Sigmoid colon (tissue), 4 donors: ENCODE results near the gene ASAP2.

Experiments
- EP300 ChIP-seq, 4 donors: sonication (generic); formaldehyde crosslinking; IDR thresholded peaks; one replicate each; pipeline ENCODE4 v1.6.1; 2017; ENCODE audit warnings: antibody characterized with exemption in 4 of 4
- POLR2AphosphoS5 ChIP-seq, 4 donors: sonication (generic); formaldehyde crosslinking; IDR thresholded peaks; one replicate each; pipeline ENCODE4 v1.6.1; 2017; ENCODE audit warnings: antibody characterized with exemption in 4 of 4
- TF ChIP-seq, protein P1 (sequence below), 4 experiments: fragments of 450-650 bp in 3 of 4; fragments of 200-600 bp in 1 of 4; IDR thresholded peaks; one replicate each; pipeline ENCODE4 v1.5.1; 2016 to 2019; ENCODE audit warnings: antibody characterized with exemption in 4 of 4, mild to moderate bottlenecking in 3 of 4, moderate library complexity in 2 of 4

DNA sequence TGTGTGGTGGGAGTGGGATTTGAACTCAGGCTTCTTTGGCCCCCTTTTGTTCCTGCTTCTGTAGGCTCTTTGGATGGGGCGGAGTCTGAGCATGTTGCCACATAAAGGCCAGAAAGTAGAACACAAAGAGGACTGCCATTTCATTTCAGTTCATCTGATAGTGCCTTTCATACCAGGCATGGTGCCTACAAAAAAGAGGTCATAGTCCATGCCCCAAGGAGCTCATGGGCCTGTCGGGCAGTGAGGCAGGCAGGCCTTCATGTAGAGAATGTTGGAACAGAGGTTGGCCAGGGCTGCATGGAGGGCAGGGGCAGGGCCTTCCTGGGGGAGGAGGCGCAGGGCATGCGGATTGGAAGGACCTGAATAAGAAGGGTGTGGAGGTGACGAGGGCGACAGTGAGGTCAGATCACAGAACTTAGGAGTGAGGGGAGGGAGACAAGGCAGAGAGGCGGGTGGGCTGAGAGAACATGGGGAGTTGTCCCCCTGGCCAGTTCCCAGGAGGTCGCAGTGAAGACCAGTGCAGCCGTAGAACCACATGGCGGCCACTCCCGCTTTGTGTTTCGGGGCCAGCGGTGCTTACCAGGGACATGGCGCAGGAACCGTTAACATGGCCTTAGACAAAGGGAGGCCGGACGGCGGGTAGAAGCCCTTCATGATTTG, 167.6 kb downstream of the ASAP2 start:
- TF ChIP-seq, protein P1, sequence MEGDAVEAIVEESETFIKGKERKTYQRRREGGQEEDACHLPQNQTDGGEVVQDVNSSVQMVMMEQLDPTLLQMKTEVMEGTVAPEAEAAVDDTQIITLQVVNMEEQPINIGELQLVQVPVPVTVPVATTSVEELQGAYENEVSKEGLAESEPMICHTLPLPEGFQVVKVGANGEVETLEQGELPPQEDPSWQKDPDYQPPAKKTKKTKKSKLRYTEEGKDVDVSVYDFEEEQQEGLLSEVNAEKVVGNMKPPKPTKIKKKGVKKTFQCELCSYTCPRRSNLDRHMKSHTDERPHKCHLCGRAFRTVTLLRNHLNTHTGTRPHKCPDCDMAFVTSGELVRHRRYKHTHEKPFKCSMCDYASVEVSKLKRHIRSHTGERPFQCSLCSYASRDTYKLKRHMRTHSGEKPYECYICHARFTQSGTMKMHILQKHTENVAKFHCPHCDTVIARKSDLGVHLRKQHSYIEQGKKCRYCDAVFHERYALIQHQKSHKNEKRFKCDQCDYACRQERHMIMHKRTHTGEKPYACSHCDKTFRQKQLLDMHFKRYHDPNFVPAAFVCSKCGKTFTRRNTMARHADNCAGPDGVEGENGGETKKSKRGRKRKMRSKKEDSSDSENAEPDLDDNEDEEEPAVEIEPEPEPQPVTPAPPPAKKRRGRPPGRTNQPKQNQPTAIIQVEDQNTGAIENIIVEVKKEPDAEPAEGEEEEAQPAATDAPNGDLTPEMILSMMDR (IDR thresholded peaks at IDR 0.05): no peak
- TF ChIP-seq EP300 (IDR thresholded peaks at IDR 0.05): no peak
- TF ChIP-seq POLR2AphosphoS5 (IDR thresholded peaks at IDR 0.05): no peak
